Ishikawa (cell line): ENCODE data around the gene PARP8.

Experiments used
- CEBPB ChIP-seq: IDR thresholded peaks from 2 replicates; pipeline ENCODE4 v1.6.1; 2012
- CREB1 ChIP-seq: IDR thresholded peaks from 2 replicates; pipeline ENCODE4 v1.6.1; 2012; ENCODE audit warnings: low read depth
- EGR1 ChIP-seq: IDR thresholded peaks from 2 replicates; pipeline ENCODE4 v1.6.1; 2012
- EP300 ChIP-seq: IDR thresholded peaks from 2 replicates; pipeline ENCODE4 v1.6.1; 2012; ENCODE audit warnings: borderline replicate concordance
- FOXM1 ChIP-seq: IDR thresholded peaks from 2 replicates; pipeline ENCODE4 v1.6.1; 2012; ENCODE audit warnings: low read depth, borderline replicate concordance
- NFIC ChIP-seq: IDR thresholded peaks from 2 replicates; pipeline ENCODE4 v1.6.1; 2012
- RAD21 ChIP-seq: IDR thresholded peaks from 2 replicates; pipeline ENCODE4 v1.6.1; 2012; ENCODE audit warnings: low read depth
- TAF1 ChIP-seq: IDR thresholded peaks from 2 replicates; pipeline ENCODE4 v1.6.1; 2012; ENCODE audit warnings: low read depth, mild to moderate bottlenecking
- TCF12 ChIP-seq: IDR thresholded peaks from 2 replicates; pipeline ENCODE4 v1.6.1; 2012; ENCODE audit warnings: low read depth
- TEAD4 ChIP-seq: IDR thresholded peaks from 2 replicates; pipeline ENCODE4 v1.6.1; 2012
- YY1 ChIP-seq: IDR thresholded peaks from 2 replicates; pipeline ENCODE4 v1.6.1; 2012; ENCODE audit warnings: low read depth
- ZBTB7A ChIP-seq: IDR thresholded peaks from 2 replicates; pipeline ENCODE4 v1.6.1; 2012; ENCODE audit warnings: low read depth
- TF ChIP-seq, protein P1 (sequence below): IDR thresholded peaks from 2 replicates; pipeline ENCODE4 v1.6.1; 2012
- TF ChIP-seq, protein P2 (sequence below): IDR thresholded peaks from 2 replicates; pipeline ENCODE4 v1.6.1; 2012; ENCODE audit warnings: low read depth, mild to moderate bottlenecking
- TF ChIP-seq, protein P3 (sequence below): IDR thresholded peaks from 2 replicates; pipeline ENCODE4 v1.6.1; 2012

PARP8 gene

DNA sequence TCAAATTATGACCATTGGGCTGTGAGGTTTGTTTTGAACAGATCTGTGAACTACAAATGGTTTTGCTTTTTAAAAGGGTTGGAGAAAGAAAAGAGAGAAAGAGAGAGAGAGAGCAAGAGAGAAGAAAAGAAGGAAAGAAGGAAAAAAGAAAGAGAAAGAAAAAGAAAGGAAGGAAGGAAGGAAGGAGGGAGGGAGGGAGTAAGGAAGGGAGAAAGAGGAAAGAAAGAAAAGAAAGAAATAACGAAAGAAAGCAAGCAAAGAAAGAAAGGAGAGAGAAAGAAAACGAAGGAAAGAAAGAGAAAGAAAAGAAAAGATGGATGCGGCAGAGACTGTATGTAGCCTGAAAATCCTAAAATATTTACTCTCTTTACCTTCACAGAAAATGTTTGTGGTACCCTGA, 104.0 kb downstream of the PARP8 start:
- TF ChIP-seq FOXM1: no peak
- no peak for TF ChIP-seq RAD21
- no peak for TF ChIP-seq TEAD4
- TF ChIP-seq TAF1: no peak
- no peak for TF ChIP-seq TCF12
- TF ChIP-seq, protein P1, sequence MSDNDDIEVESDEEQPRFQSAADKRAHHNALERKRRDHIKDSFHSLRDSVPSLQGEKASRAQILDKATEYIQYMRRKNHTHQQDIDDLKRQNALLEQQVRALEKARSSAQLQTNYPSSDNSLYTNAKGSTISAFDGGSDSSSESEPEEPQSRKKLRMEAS: no peak
- TF ChIP-seq CREB1: no peak
- TF ChIP-seq, protein P2, sequence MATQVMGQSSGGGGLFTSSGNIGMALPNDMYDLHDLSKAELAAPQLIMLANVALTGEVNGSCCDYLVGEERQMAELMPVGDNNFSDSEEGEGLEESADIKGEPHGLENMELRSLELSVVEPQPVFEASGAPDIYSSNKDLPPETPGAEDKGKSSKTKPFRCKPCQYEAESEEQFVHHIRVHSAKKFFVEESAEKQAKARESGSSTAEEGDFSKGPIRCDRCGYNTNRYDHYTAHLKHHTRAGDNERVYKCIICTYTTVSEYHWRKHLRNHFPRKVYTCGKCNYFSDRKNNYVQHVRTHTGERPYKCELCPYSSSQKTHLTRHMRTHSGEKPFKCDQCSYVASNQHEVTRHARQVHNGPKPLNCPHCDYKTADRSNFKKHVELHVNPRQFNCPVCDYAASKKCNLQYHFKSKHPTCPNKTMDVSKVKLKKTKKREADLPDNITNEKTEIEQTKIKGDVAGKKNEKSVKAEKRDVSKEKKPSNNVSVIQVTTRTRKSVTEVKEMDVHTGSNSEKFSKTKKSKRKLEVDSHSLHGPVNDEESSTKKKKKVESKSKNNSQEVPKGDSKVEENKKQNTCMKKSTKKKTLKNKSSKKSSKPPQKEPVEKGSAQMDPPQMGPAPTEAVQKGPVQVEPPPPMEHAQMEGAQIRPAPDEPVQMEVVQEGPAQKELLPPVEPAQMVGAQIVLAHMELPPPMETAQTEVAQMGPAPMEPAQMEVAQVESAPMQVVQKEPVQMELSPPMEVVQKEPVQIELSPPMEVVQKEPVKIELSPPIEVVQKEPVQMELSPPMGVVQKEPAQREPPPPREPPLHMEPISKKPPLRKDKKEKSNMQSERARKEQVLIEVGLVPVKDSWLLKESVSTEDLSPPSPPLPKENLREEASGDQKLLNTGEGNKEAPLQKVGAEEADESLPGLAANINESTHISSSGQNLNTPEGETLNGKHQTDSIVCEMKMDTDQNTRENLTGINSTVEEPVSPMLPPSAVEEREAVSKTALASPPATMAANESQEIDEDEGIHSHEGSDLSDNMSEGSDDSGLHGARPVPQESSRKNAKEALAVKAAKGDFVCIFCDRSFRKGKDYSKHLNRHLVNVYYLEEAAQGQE: no peak
- no peak for TF ChIP-seq NFIC
- no peak for TF ChIP-seq ZBTB7A
- TF ChIP-seq YY1: no peak
- no peak for TF ChIP-seq EP300
- TF ChIP-seq, protein P3, sequence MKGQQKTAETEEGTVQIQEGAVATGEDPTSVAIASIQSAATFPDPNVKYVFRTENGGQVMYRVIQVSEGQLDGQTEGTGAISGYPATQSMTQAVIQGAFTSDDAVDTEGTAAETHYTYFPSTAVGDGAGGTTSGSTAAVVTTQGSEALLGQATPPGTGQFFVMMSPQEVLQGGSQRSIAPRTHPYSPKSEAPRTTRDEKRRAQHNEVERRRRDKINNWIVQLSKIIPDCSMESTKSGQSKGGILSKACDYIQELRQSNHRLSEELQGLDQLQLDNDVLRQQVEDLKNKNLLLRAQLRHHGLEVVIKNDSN: no peak
- no peak for TF ChIP-seq CEBPB
- TF ChIP-seq EGR1: no peak

DNA sequence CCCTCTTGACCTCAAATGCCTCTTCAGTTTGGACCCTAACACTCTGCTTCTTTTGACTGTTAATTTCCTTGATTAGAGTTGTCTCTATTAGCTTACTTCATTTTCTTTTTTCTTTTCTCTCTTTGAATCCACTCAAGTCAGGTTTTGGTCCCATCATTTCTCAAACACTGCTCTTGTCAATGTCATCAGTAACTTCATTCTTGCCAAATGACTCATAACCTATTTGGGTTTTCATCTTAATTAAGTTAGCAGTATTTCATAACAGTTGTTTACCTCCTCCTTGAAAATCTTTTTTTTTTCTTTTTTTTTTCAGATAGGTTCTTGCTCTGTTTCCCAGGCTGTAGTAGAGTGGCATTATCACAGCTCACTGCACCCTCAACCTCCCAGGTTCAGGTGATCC, 119.6 kb downstream of the PARP8 start:
- TF ChIP-seq, protein P2: no peak
- TF ChIP-seq, protein P1: no peak
- TF ChIP-seq CREB1: no peak
- TF ChIP-seq NFIC: no peak
- no peak for TF ChIP-seq ZBTB7A
- no peak for TF ChIP-seq TAF1
- TF ChIP-seq, protein P3: no peak
- no peak for TF ChIP-seq TCF12
- no peak for TF ChIP-seq EP300

DNA sequence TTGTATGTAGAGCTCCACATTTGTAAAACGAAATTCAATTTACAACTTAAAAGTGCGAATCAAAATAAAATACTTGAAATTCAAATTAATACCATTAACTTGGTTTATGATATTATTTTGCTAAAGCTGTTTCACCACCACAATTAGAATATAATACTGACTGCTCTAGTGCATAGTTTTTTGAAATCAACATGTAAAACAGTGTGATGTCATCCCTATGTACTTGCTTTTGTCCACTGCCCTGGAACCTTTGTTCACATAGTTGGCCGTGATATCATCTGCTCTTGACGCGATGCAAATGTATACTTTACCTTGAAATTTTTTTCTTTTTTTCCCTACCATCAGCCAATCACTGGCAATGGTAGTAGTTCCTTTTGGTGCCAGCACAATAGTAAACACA, 125.4 kb downstream of the PARP8 start:
- TF ChIP-seq, protein P2: no peak
- TF ChIP-seq TAF1 (no peak), EP300 (no peak), ZBTB7A (no peak), YY1 (no peak), EGR1 (no peak), CREB1 (no peak), TCF12 (no peak), NFIC (no peak), FOXM1 (no peak), CEBPB (no peak), TEAD4 (no peak), RAD21 (no peak)
- TF ChIP-seq, protein P1: no peak
- TF ChIP-seq, protein P3: no peak

DNA sequence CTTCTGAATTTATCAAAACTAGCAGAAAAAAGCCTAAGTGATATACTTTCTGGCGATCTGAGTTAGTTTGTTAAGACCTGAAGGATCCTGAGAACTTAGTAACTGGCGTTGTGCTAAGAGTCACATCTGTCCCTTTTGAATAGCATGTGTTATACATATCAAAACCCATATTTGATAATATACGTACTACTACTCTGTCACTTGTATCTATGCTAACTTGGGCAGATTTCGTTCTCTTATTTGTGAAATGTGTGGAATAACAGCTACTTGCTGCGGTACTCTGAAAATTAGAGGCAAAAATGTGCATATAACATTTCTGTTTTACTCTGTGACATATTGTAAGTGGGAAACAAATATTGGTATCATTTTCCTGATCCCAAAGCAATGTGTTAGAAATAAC, 126.4 kb downstream of the PARP8 start:
- no peak for TF ChIP-seq EGR1
- TF ChIP-seq EP300: no peak
- TF ChIP-seq CREB1: no peak
- TF ChIP-seq, protein P1: no peak
- no peak for TF ChIP-seq RAD21
- TF ChIP-seq TCF12: no peak
- TF ChIP-seq, protein P3: no peak
- no peak for TF ChIP-seq NFIC
- TF ChIP-seq FOXM1: no peak
